MM.1S (cell line): ENCODE results near the gene CNKSR3.

Source experiments
- DNase-seq: peaks from one replicate; pipeline ENCODE4 v3.0.0-alpha.2; 2015
- H2AFZ ChIP-seq: fragments of 300-600 bp; sonication (generic); 2 replicates; pipeline ENCODE4 v1.6.0; 2016; ENCODE audit warnings: antibody characterized with exemption, low read length
- H3F3A ChIP-seq: fragments of 300-600 bp; sonication (generic); 2 replicates; pipeline ENCODE4 v1.6.1; 2016; ENCODE audit warnings: mild to moderate bottlenecking, antibody characterized with exemption, low read length, moderate library complexity, mixed read lengths; ENCODE audit not compliant: insufficient read depth
- H3K27ac ChIP-seq: fragments of 300-600 bp; sonication (generic); 2 replicates; pipeline ENCODE4 v1.5.1; 2016; ENCODE audit warnings: mild to moderate bottlenecking, low read length
- H3K27me3 ChIP-seq: fragments of 300-600 bp; sonication (generic); replicated peaks from 2 replicates; pipeline ENCODE4 v1.6.0; 2016; ENCODE audit warnings: low read length; ENCODE audit not compliant: insufficient read depth
- H3K36me3 ChIP-seq: fragments of 300-600 bp; sonication (generic); replicated peaks from 2 replicates; pipeline ENCODE4 v1.6.1; 2016; ENCODE audit warnings: mild to moderate bottlenecking, low read length, mixed read lengths; ENCODE audit not compliant: insufficient read depth
- H3K4me1 ChIP-seq: fragments of 300-600 bp; sonication (generic); 2 replicates; pipeline ENCODE4 v1.6.1; 2016; ENCODE audit warnings: low read length, mixed read lengths
- H3K4me2 ChIP-seq: fragments of 300-600 bp; sonication (generic); 2 replicates; pipeline ENCODE4 v1.6.0; 2016; ENCODE audit warnings: low read depth, low read length
- H3K4me3 ChIP-seq: fragments of 300-600 bp; sonication (generic); 2 replicates; pipeline ENCODE4 v1.5.1; 2016; ENCODE audit warnings: low read length, mixed read lengths
- H3K79me2 ChIP-seq: fragments of 300-600 bp; sonication (generic); 2 replicates; pipeline ENCODE4 v1.6.1; 2016; ENCODE audit warnings: mixed run types, low read length, mixed read lengths
- H3K9ac ChIP-seq: fragments of 300-600 bp; sonication (generic); 2 replicates; pipeline ENCODE4 v1.6.1; 2016; ENCODE audit warnings: low read length, mixed read lengths
- H3K9me2 ChIP-seq: fragments of 300-600 bp; sonication (generic); replicated peaks from 2 replicates; pipeline ENCODE4 v1.6.1; 2016; ENCODE audit warnings: mild to moderate bottlenecking, low read length, mixed read lengths; ENCODE audit not compliant: insufficient read depth
- H3K9me3 ChIP-seq: fragments of 300-600 bp; sonication (generic); replicated peaks from 2 replicates; pipeline ENCODE4 v1.6.1; 2016; ENCODE audit warnings: mild to moderate bottlenecking, low read length, mixed read lengths; ENCODE audit not compliant: insufficient read depth
- H4K20me1 ChIP-seq: fragments of 300-600 bp; sonication (generic); 2 replicates; pipeline ENCODE4 v1.6.1; 2016; ENCODE audit warnings: mild to moderate bottlenecking, low read length, moderate library complexity, mixed read lengths; ENCODE audit not compliant: insufficient read depth
- CTCF ChIP-seq: fragments of 300-600 bp; sonication (generic); IDR thresholded peaks from 2 replicates; pipeline ENCODE4 v1.5.1; 2016; ENCODE audit warnings: antibody characterized with exemption, low read length, mixed read lengths
- EZH2 ChIP-seq: fragments of 300-600 bp; sonication (generic); optimal IDR thresholded peaks from 2 replicates; pipeline ENCODE3; 2017; ENCODE audit warnings: low read depth, mild to moderate bottlenecking, antibody characterized with exemption, low read length, mixed read lengths
- EZH2phosphoT487 ChIP-seq: fragments of 300-600 bp; sonication (generic); IDR thresholded peaks from 2 replicates; pipeline ENCODE4 v1.6.1; 2018; ENCODE audit warnings: antibody characterized with exemption, low read length

The CNKSR3 gene

DNA sequence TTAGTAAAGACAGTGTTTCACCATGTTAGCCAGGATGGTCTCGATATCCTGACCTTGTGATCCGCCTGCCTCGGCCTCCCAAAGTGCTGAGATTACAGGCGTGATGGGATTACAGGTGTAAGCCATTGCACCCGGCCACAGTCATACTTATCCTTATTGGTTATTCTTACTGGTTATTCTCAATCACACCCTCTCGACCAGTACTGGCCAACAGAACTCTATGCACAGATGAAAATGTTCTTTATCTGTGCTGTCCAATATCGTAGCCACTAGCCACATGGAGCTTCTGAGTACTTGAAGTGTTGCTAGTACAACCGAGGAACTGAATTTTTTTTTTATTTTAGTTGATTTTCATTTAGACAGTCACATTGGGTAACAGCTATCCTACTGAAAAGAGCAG, 63.5 kb downstream of the CNKSR3 start:
- DNase-seq: no peak
- Histone ChIP-seq H3K4me2 (no peak overlapping the region), H3K9me3 (no peaks in the 10 kb centered on the region), H3K36me3 (no peaks in the 10 kb centered on the region), H3K4me1 (no peaks in the 10 kb centered on the region), H3K27me3 (no peaks in the 10 kb centered on the region), H4K20me1 (no peaks in the 10 kb centered on the region), H3K4me3 (no peak overlapping the region), H3K9me2 (no peaks in the 10 kb centered on the region), H2AFZ (no peak overlapping the region), H3K27ac (no peak overlapping the region), H3F3A (no peaks in the 10 kb centered on the region), H3K79me2 (no peaks in the 10 kb centered on the region), H3K9ac (no peak overlapping the region)
- TF ChIP-seq EZH2 (no peak), EZH2phosphoT487 (no peak), CTCF (no peak)

- TF ChIP-seq EZH2: no peak
- no peak for TF ChIP-seq CTCF
- TF ChIP-seq EZH2phosphoT487: no peak
- no peak overlapping the region for H2AFZ ChIP-seq
Observed at GRCh38 chr6:154445417-154445816, 65.1 kb downstream of the CNKSR3 start.

GRCh38 chr6:154441995-154442310, 68.5 kb downstream of the CNKSR3 start:
- DNase-seq: no peak
- Histone ChIP-seq H3K4me1 (no peaks in the 10 kb centered on the region), H2AFZ (no peak overlapping the region), H3K4me3 (no peak overlapping the region), H4K20me1 (no peaks in the 10 kb centered on the region), H3K9me2 (no peaks in the 10 kb centered on the region), H3K27me3 (no peaks in the 10 kb centered on the region), H3F3A (no peaks in the 10 kb centered on the region), H3K9ac (no peak overlapping the region), H3K79me2 (no peaks in the 10 kb centered on the region), H3K36me3 (no peaks in the 10 kb centered on the region), H3K27ac (no peak overlapping the region), H3K4me2 (no peak overlapping the region), H3K9me3 (no peaks in the 10 kb centered on the region)
- TF ChIP-seq EZH2phosphoT487: no peak
- no peak for TF ChIP-seq CTCF
- TF ChIP-seq EZH2: no peak

More at GRCh38 chr6:154445417-154445816, 65.1 kb downstream of the CNKSR3 start:
- H3K27ac ChIP-seq: no peak overlapping the region
- no peak for DNase-seq
- no peaks in the 10 kb centered on the region for H3K36me3 ChIP-seq
- H3K9me2 ChIP-seq: no peaks in the 10 kb centered on the region
- H3K9me3 ChIP-seq: no peaks in the 10 kb centered on the region
- no peak overlapping the region for H3K4me3 ChIP-seq
- H3K4me2 ChIP-seq: no peak overlapping the region
- no peak overlapping the region for H3K9ac ChIP-seq
- no peaks in the 10 kb centered on the region for H3K27me3 ChIP-seq
- no peaks in the 10 kb centered on the region for H3K79me2 ChIP-seq
- no peaks in the 10 kb centered on the region for H3K4me1 ChIP-seq
- H4K20me1 ChIP-seq: no peaks in the 10 kb centered on the region
- H3F3A ChIP-seq: no peaks in the 10 kb centered on the region
